Thymus (tissue), 11 donors: ENCODE data around the gene KCNQ2. TPM values are rescaled to one million over a fixed set of nuclear protein-coding genes. Genes with fewer than 3 reads are reported as not detected.

ENCODE experiments used
- DNase-seq, 9 donors: peaks; one replicate each; pipeline ENCODE4 v3.0.0-alpha.2; 2013; ENCODE audit warnings: low spot score in 9 of 9, low read depth in 6 of 9, missing footprints in 1 of 9
- H3K27ac ChIP-seq, 2 donors: one replicate each; pipeline ENCODE4 v1.5.1; 2013; ENCODE audit warnings: control low read depth in 1 of 2, low read depth in 1 of 2, low read length in 1 of 2, mild to moderate bottlenecking in 1 of 2, moderate library complexity in 1 of 2
- H3K27me3 ChIP-seq, 2 donors: one replicate each; pipeline ENCODE4 v1.5.1; 2013; ENCODE audit warnings: low read length in 1 of 2; ENCODE audit not compliant: control insufficient read depth in 2 of 2, insufficient read depth in 1 of 2
- H3K36me3 ChIP-seq, 2 donors: one replicate each; pipeline ENCODE4 v1.5.1; 2013; ENCODE audit warnings: low read length in 1 of 2, mild to moderate bottlenecking in 1 of 2, moderate library complexity in 1 of 2; ENCODE audit not compliant: control insufficient read depth in 2 of 2, insufficient read depth in 2 of 2
- H3K4me1 ChIP-seq, 2 donors: one replicate each; pipeline ENCODE4 v1.5.1; 2013; ENCODE audit warnings: low read length in 2 of 2; ENCODE audit not compliant: control insufficient read depth in 2 of 2, insufficient read depth in 2 of 2
- H3K4me3 ChIP-seq, 2 donors: one replicate each; pipeline ENCODE4 v1.5.1; 2013; ENCODE audit warnings: low read length in 2 of 2, control low read depth in 1 of 2, mild to moderate bottlenecking in 1 of 2
- H3K9me3 ChIP-seq, 2 donors: one replicate each; pipeline ENCODE4 v1.5.1; 2013; ENCODE audit warnings: low read length in 1 of 2, mild to moderate bottlenecking in 1 of 2; ENCODE audit not compliant: control insufficient read depth in 2 of 2, insufficient read depth in 1 of 2
- WGBS: extraction: QIAGEN DNeasy Blood & Tissue Kit; methylation state at CpG from one replicate; pipeline ENCODE4 v1.1.7; 2013; 5-methylcytosine and 5-hydroxymethylcytosine counted together
- polyA plus RNA-seq: library from polyadenylated mRNA; stranded (reverse); fragments of 200-250 nt; gene quantifications from one replicate; pipeline ENCODE4 v1.2.3, GENCODE V29; 2013
- total RNA-seq: library from RNA; stranded (reverse); fragments of 120-200 nt; gene quantifications from one replicate; pipeline ENCODE4 v1.2.4, GENCODE V29; 2013
- donor health status: healthy.

KCNQ2 gene
- total and polyA plus RNA-seq, 2 donors = 0.38 to 0.48 TPM

- DNase-seq = no peak
- Histone ChIP-seq H3K36me3 (no peaks in the 10 kb centered on the region), H3K4me1 (no peaks in the 10 kb centered on the region), H3K27ac (no peak overlapping the region), H3K27me3 (peaks cover 46 to 70% of the 10 kb centered on the region in 2 donors), H3K9me3 (no peaks in the 10 kb centered on the region), H3K4me3 (no peak overlapping the region)
- 85% methylated on average over 22 of the region's 22 CpGs for WGBS
These were observed 3.3 kb downstream of the KCNQ2 start for GRCh38 chr20:63469019-63469712.

- H3K9me3 ChIP-seq = no peaks in the 10 kb centered on the region
- no peak overlapping the region for H3K27ac ChIP-seq
- no peak for DNase-seq
- H3K4me3 ChIP-seq = no peak overlapping the region
- WGBS = 88% methylated on average over 12 of the region's 12 CpGs
- H3K36me3 ChIP-seq = no peaks in the 10 kb centered on the region
- H3K27me3 ChIP-seq = peaks cover 39 to 68% of the 10 kb centered on the region in 2 donors
- H3K4me1 ChIP-seq = no peaks in the 10 kb centered on the region
These were observed 4.0 kb downstream of the KCNQ2 start for GRCh38 chr20:63468421-63468820.

GRCh38 chr20:63467294-63468083 is 5.0 kb downstream of the KCNQ2 start:
- Histone ChIP-seq H3K36me3 (no peaks in the 10 kb centered on the region), H3K9me3 (no peaks in the 10 kb centered on the region), H3K4me3 (no peak overlapping the region), H3K4me1 (no peaks in the 10 kb centered on the region), H3K27ac (no peak overlapping the region), H3K27me3 (peaks cover 32 to 69% of the 10 kb centered on the region in 2 donors)
- no peak for DNase-seq
- WGBS = 85% methylated on average over 19 of the region's 19 CpGs

GRCh38 chr20:63466861-63467260 is 5.6 kb downstream of the KCNQ2 start:
- DNase-seq = no peak

GRCh38 chr20:63466250-63466825 is 6.1 kb downstream of the KCNQ2 start:
- no peak for DNase-seq
- H3K36me3 ChIP-seq = no peaks in the 10 kb centered on the region
- WGBS = 89% methylated on average over 55 of the region's 55 CpGs
- H3K4me1 ChIP-seq = no peaks in the 10 kb centered on the region
- no peak overlapping the region for H3K4me3 ChIP-seq
- peaks cover 21 to 66% of the 10 kb centered on the region in 2 donors for H3K27me3 ChIP-seq
- no peak overlapping the region for H3K27ac ChIP-seq
- H3K9me3 ChIP-seq = no peaks in the 10 kb centered on the region

More at GRCh38 chr20:63466861-63467260, 5.6 kb downstream of the KCNQ2 start:
- no peak overlapping the region for H3K27ac ChIP-seq
- 92% methylated on average over 17 of the region's 17 CpGs for WGBS
- H3K4me1 ChIP-seq = no peaks in the 10 kb centered on the region
- H3K36me3 ChIP-seq = no peaks in the 10 kb centered on the region
- H3K9me3 ChIP-seq = no peaks in the 10 kb centered on the region
- H3K27me3 ChIP-seq = peaks cover 26 to 68% of the 10 kb centered on the region in 2 donors
- no peak overlapping the region for H3K4me3 ChIP-seq

GRCh38 chr20:63465380-63466249 is 6.8 kb downstream of the KCNQ2 start:
- Histone ChIP-seq H3K36me3 (no peaks in the 10 kb centered on the region), H3K27me3 (peaks cover 13 to 63% of the 10 kb centered on the region in 2 donors), H3K4me3 (no peak overlapping the region), H3K4me1 (no peaks in the 10 kb centered on the region), H3K9me3 (no peaks in the 10 kb centered on the region), H3K27ac (no peak overlapping the region)
- 82% methylated on average over 56 of the region's 56 CpGs for WGBS
- DNase-seq = no peak

DNA sequence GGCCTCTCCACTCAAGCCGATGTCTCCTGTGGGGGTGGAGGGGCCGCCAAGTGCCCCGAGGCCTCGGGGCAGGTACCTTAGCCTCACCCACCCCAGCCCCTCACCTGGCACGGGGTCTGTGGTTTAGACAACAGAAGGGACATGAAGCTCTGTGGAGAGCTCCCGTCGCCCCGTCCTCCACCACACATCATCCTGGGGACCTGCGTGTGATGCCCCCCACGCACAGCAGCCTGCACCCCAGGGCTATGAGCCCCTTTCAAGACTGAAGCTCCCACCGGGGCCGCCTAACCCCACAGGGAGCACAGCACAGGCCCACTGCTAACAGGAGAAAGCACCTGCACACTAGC is 8.2 kb downstream of the KCNQ2 start:
- DNase-seq = no peak
- no peak overlapping the region for H3K27ac ChIP-seq
- H3K4me3 ChIP-seq = no peak overlapping the region
- peaks cover 4 to 49% of the 10 kb centered on the region in 2 donors for H3K27me3 ChIP-seq
- no peaks in the 10 kb centered on the region for H3K4me1 ChIP-seq
- 89% methylated on average over 12 of the region's 12 CpGs for WGBS
- no peaks in the 10 kb centered on the region for H3K9me3 ChIP-seq
- no peaks in the 10 kb centered on the region for H3K36me3 ChIP-seq

- WGBS = 80% methylated on average over 22 of the region's 22 CpGs
- DNase-seq = no peak
- H3K9me3 ChIP-seq = no peaks in the 10 kb centered on the region
These were observed 8.8 kb downstream of the KCNQ2 start for GRCh38 chr20:63463400-63464288.

More at GRCh38 chr20:63463400-63464288, 8.8 kb downstream of the KCNQ2 start:
- H3K4me3 ChIP-seq = no peak overlapping the region
- peaks cover 0 to 43% of the 10 kb centered on the region in 2 donors for H3K27me3 ChIP-seq
- H3K4me1 ChIP-seq = no peaks in the 10 kb centered on the region
- no peaks in the 10 kb centered on the region for H3K36me3 ChIP-seq
- no peak overlapping the region for H3K27ac ChIP-seq
